IMR-90 (cell line): ENCODE measurements around the gene ITLN1.
"Not testable (repeated sequence)": the region's sequence is repeated elsewhere in the genome, so short reads cannot be mapped to it uniquely, and the experiment has no call there.

Experiments
- CEBPB ChIP-seq: IDR thresholded peaks from 2 replicates; pipeline ENCODE4 v1.6.1; 2012; ENCODE audit warnings: low read depth, low read length, improper control_type of control experiment
- CTCF ChIP-seq: conservative IDR thresholded peaks from 2 replicates; pipeline ENCODE4 v1.5.1; 2012; ENCODE audit warnings: mild to moderate bottlenecking, low read depth, low read length, improper control_type of control experiment
- ELK1 ChIP-seq: fragments of 150-350 bp; IDR thresholded peaks from 2 replicates; pipeline ENCODE4 v1.6.1; 2016; ENCODE audit warnings: low read depth, mild to moderate bottlenecking, low read length, moderate library complexity, borderline replicate concordance
- FOS ChIP-seq: fragments of 150-350 bp; IDR thresholded peaks from 2 replicates; pipeline ENCODE4 v1.6.1; 2016; ENCODE audit warnings: low read depth, low read length
- MAFK ChIP-seq: IDR thresholded peaks from 2 replicates; pipeline ENCODE4 v1.6.1; 2012; ENCODE audit warnings: low read depth, low read length, improper control_type of control experiment
- POLR2A ChIP-seq: IDR thresholded peaks from 2 replicates; pipeline ENCODE4 v1.6.1; 2012; ENCODE audit warnings: mild to moderate bottlenecking, low read depth, low read length

- not testable (repeated sequence) for TF ChIP-seq CTCF, ELK1, POLR2A, FOS, CEBPB, MAFK
Observed at GRCh38 chr1:160902251-160902650, 17.3 kb upstream of the ITLN1 start.
